ENCODE data around the gene MTARC1. TPM values are rescaled to one million over a fixed set of nuclear protein-coding genes. Genes with fewer than 3 reads are reported as not detected.

MTARC1 gene
- total and polyA plus RNA-seq, 10 of the 15 experiments (the other 5 are each of a cell fraction or from before 2014, with no cell fraction given), result 0.23 to 1.5 (median 0.48) TPM

- POLR2A ChIA-PET, result interaction anchor here (0.6 kb wide), 1 partner anchor 544 kb away, joined by 10 read pairs; no protein-coding TSS in a partner anchor
- BruUV-seq (replicated peaks), result no TSS peak
- in situ Hi-C loops (cut with MboI), result no loop called here
These were observed 19.2 kb upstream of the MTARC1 start for GRCh38 chr1:220767312-220768125.

More at GRCh38 chr1:220767312-220768125, 19.2 kb upstream of the MTARC1 start:
- ChIA-PET RAD21 (ENCODE audit: unreplicated experiment) (interaction anchor here (1.0 kb wide), 1 partner anchor 548 kb away, joined by 3 read pairs; no protein-coding TSS in a partner anchor), CTCF (interaction anchor here (0.5 to 2.5 kb wide), 5 partner anchors 8 to 569 kb away, joined by 3 to 8 read pairs (median 3); no protein-coding TSS in a partner anchor), SMC1A (ENCODE audit: uncharacterized antibody, unreplicated experiment) (interaction anchor here (0.8 to 1.1 kb wide), 3 partner anchors 9 to 33 kb away, joined by 3 read pairs; no protein-coding TSS in a partner anchor)
- H3K4me2 ChIP-seq (ENCODE audit: control insufficient read depth, insufficient read depth), result no peak overlapping the region
- intact Hi-C loops (cut with micrococcal nuclease; ENCODE audit: unreplicated experiment), result no loop called here
- H3K27me3 ChIP-seq (replicated peaks in 1 of 2; ENCODE audit: control insufficient read depth in 2 of 2, insufficient read depth in 2 of 2, low read length in 1 of 2), result no peaks in the 10 kb centered on the region
- H3K36me3 ChIP-seq (ENCODE audit: control insufficient read depth in 2 of 2, insufficient read depth in 2 of 2, low read length in 1 of 2), result no peaks in the 10 kb centered on the region
- H3K9ac ChIP-seq (ENCODE audit: control insufficient read depth, insufficient read depth, low read length), result no peak overlapping the region
- H3K4me1 ChIP-seq (ENCODE audit: control insufficient read depth, insufficient read depth, low read length), result no peaks in the 10 kb centered on the region; the same call in none of the 2 replicates
- no peak overlapping the region; the same call in 1 of the 2 replicates for H2AFZ ChIP-seq (ENCODE audit: control insufficient read depth, low read depth, low read length)
- H4K20me1 ChIP-seq (ENCODE audit: control insufficient read depth, insufficient read depth), result no peaks in the 10 kb centered on the region
- ATAC-seq (no peak), DNase-seq (ENCODE audit: low read depth, low spot score) (no peak), FAIRE-seq (no peak)
- H3K4me3 ChIP-seq, result no peak overlapping the region
- H3K27ac ChIP-seq (ENCODE audit: control insufficient read depth, insufficient read depth), result no peak overlapping the region
- 86% methylated on average over 8 of the region's 8 CpGs for WGBS (ENCODE audit: insufficient coverage, insufficient replicate concordance, low lambda C conversion rate, missing lambda C conversion rate)
- H3K9me3 ChIP-seq (replicated peaks; ENCODE audit: control insufficient read depth, insufficient read depth, low read length), result no peaks in the 10 kb centered on the region; the same call in 2 of the 3 replicates
- TF ChIP-seq NR2F1 (conservative IDR thresholded peaks at IDR 0.05) (no peak), GATAD2B (conservative IDR thresholded peaks at IDR 0.05; ENCODE audit: low read depth) (no peak), CHD4 (IDR thresholded peaks at IDR 0.05) (no peak), WRNIP1 (IDR thresholded peaks at IDR 0.05; ENCODE audit: borderline replicate concordance, low read depth, low read length) (no peak), FOXK2 (IDR thresholded peaks at IDR 0.05) (no peak), EP300 (IDR thresholded peaks at IDR 0.05; ENCODE audit: borderline replicate concordance in 1 of 2, control insufficient read depth in 1 of 2, low read depth in 2 of 2, low read length in 2 of 2) (no peak), IKZF2 (IDR thresholded peaks at IDR 0.05) (no peak), CBX3 (IDR thresholded peaks at IDR 0.05; ENCODE audit: borderline replicate concordance, low read depth) (no peak), HDAC6 (IDR thresholded peaks at IDR 0.05; ENCODE audit: unreplicated experiment) (no peak), RBBP5 (conservative IDR thresholded peaks at IDR 0.05) (no peak), DPF2 (IDR thresholded peaks at IDR 0.05) (no peak), KDM1A (IDR thresholded peaks at IDR 0.05; ENCODE audit: borderline replicate concordance) (no peak), ESRRA (IDR thresholded peaks at IDR 0.05; ENCODE audit: low read length) (no peak), BACH1 (IDR thresholded peaks at IDR 0.05; ENCODE audit: borderline replicate concordance) (no peak), ATF2 (IDR thresholded peaks at IDR 0.05; ENCODE audit: low read length) (no peak)
- TF ChIP-seq, protein P1, sequence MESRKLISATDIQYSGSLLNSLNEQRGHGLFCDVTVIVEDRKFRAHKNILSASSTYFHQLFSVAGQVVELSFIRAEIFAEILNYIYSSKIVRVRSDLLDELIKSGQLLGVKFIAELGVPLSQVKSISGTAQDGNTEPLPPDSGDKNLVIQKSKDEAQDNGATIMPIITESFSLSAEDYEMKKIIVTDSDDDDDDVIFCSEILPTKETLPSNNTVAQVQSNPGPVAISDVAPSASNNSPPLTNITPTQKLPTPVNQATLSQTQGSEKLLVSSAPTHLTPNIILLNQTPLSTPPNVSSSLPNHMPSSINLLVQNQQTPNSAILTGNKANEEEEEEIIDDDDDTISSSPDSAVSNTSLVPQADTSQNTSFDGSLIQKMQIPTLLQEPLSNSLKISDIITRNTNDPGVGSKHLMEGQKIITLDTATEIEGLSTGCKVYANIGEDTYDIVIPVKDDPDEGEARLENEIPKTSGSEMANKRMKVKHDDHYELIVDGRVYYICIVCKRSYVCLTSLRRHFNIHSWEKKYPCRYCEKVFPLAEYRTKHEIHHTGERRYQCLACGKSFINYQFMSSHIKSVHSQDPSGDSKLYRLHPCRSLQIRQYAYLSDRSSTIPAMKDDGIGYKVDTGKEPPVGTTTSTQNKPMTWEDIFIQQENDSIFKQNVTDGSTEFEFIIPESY (IDR thresholded peaks at IDR 0.05), result no peak
- H3K79me2 ChIP-seq (ENCODE audit: control insufficient read depth, insufficient read depth, low read length), result no peaks in the 10 kb centered on the region

Data from GM12878 (cell line).